Stimulated activated CD4-positive, alpha-beta T cell treated with anti-CD3 and anti-CD28 coated beads, Interleukin-4, amount 100 ng/mL, for 48 hours (primary cell): ENCODE data around the gene ZNF423.
"Not testable (repeated sequence)": the region's sequence is repeated elsewhere in the genome, so short reads cannot be mapped to it uniquely, and the experiment has no call there.

Experiments used
- DNase-seq, 2 donors: peaks; one replicate each; pipeline ENCODE4 v3.0.0-alpha.2; 2020; ENCODE audit warnings: low read depth in 2 of 2

The ZNF423 gene

GRCh38 chr16:49515016-49515565 is 340.8 kb downstream of the ZNF423 start:
- DNase-seq, result no peak

- DNase-seq, result no peak
Measured at GRCh38 chr16:49514073-49514980, 341.6 kb downstream of the ZNF423 start.

DNA sequence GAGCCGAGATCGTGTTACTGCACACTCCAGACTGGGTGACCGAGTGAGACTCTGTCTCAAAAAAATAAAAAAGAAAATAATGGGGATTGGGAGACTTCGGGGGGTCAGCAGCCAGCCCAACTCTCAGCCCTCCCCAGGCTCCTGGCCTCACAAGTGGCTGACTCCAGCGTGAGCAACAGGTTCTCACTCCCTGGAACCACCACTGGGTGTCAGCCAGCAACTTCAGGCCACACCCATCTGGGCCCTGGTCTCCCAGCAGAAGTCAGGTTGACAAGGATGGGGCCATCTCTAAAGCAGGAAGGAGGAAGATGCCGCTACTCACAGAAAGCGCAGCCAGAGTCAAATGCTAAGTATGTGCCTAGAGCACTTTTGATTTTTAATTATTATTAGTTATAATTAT is 342.9 kb downstream of the ZNF423 start:
- no peak for DNase-seq

- DNase-seq, result no peak
Measured at GRCh38 chr16:49510654-49511305, 345.1 kb downstream of the ZNF423 start.

DNA sequence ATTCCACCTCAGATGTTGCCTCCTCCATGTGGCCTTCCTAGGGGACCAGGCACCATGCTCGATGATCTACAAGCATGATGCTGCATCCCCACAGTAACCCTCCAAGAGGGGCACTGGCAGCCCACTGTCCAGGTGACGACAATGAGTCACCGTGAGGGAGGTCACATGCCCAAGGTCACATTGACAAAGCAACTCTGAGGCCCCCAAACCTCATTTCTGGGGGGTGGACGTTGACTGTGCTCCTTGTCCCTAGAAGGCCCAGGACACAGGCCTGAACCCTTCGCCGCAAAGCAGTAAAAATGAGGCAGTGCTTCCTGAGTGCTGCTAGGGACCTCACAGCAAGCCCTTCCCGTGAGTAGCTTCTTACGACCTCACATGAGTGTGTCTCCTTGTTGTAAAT is 345.8 kb downstream of the ZNF423 start:
- DNase-seq, result no peak

DNA sequence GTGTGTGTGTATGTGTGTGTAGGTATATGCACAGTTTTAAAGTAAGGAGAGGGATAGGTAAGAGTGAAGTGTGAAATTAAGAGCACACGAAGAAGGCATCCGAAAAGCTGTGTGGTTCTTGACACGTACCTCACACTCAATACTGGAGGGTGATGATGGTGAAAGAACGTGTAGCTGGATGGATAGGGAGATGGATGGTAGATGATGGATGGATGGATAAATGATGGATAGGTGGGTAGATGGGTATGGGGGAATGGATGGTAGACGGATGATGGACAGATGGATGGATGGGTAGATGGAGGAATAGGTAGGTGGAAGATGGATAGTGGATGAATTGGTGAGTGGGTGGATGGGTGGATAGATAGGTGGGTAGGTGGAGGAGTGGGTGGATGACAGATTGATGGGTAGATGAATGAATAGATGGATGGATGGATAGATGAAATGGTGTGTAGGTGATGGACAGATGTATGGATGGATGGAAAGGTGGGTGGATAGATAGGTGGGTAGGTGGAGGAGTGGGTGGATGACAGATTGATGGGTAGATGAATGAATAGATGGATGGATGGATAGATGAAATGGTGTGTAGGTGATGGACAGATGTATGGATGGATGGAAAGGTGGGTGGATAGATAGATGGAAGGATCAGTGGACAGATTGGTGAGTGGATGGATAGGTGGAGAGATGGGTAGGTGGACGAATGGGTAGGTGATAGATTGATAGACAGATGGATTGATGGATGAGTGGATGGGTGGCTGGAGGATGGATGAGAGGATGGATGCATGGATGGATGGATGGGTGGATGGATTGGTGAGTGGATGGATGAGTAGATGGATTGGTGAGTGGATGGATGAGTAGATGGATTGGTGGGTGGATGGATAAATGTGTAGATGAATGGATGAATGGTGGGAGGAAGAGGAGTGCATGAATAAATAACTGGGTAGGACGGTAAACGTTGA is 349.6 kb downstream of the ZNF423 start:
- not testable (repeated sequence) for DNase-seq

GRCh38 chr16:49505556-49505955 is 350.4 kb downstream of the ZNF423 start:
- DNase-seq, result no peak

DNA sequence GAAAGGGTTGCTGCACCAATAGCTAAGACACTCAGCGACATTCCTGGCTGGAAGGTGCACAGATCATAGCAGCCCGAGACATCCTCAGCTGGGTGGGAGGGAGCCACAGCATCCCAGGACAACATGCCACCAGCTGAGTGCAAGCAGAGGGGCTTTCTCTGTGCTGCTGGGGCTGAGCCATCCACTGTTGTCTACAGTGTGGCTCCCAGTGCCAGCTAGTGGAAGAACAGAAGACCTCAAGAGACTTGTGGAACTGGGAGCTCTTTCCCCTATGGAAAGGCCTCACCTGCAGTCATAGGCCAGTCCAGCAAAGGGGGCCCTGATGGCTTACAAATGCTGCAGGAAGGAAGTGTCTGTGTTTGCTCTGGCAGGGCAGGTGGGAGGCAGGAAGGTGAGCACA is 351.3 kb downstream of the ZNF423 start:
- no peak for DNase-seq

DNA sequence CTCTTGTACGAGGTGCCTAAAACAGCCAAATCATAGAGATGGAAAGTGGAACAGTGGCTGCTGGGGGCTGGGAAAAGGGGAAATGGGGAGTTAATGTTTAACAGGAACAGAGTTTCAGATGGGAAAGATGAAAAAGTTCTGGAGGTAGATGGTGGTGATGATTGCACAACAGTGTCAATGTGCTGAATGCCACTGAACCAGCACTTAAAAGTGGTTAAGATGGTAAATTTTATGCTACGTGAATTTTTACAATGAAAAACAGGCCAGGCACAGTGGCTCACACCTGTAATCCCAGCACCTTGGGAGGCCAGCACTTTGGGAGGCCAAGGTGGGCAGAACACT is 351.9 kb downstream of the ZNF423 start:
- DNase-seq, result no peak

GRCh38 chr16:49503256-49504022 is 352.5 kb downstream of the ZNF423 start:
- no peak for DNase-seq

GRCh38 chr16:49502136-49502881 is 353.6 kb downstream of the ZNF423 start:
- DNase-seq, result no peak

DNA sequence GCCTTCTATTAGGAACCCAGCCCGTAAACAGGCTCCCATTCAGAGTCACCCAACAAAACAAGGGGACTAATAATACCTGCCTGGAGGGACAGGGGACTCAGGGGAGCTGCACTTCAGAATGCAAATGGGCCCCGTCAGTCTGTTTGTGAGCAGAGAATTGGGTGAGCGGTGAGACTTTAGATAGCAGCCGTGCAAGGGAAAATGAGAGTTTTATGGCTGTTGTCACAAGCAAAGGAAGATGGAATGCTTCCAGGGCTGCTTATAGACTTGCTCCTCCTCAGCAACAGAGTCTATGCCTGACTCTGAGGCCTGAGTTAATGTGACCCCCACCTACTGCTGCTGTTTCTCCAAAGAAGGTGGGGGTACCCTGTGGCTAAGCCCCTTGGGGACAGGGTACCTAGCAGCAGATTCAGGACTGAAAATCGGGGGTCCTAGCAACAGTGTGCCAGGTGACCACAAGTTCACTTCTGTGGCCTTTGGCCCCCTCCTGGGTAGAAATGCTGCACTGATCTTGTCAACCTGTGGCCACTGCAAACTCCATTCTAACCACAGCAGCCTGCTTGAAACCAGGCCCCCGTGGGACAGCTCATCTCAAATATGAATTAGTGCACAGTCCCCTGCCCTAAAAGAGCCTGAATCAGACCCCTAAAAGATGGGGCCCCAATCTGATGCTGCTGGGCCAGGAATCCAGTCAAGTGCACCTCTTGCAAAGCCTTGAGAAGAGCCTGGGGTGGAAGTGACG is 355.9 kb downstream of the ZNF423 start:
- DNase-seq, result no peak

DNA sequence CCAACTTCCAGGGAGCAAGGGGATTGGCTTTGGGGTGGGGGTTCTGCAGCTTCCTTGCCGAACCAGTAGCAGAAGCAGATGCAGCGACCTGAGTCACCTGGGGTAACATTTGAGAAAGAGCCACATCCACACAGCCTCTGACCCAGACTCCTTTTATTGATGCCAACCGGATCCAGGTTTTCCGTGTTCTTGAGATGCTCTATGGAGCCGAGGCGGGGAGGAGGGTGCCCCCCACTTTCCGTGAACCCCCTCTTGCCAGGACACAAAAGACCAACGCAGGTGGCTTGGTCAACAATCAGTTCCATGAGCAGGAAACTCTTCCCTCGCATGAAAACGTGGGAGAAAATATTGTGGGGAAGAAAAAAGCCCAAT is 356.5 kb downstream of the ZNF423 start:
- no peak for DNase-seq

- no peak for DNase-seq
Measured at GRCh38 chr16:49498666-49499413, 357.1 kb downstream of the ZNF423 start.

GRCh38 chr16:49498264-49498663 is 357.6 kb downstream of the ZNF423 start:
- no peak for DNase-seq

DNA sequence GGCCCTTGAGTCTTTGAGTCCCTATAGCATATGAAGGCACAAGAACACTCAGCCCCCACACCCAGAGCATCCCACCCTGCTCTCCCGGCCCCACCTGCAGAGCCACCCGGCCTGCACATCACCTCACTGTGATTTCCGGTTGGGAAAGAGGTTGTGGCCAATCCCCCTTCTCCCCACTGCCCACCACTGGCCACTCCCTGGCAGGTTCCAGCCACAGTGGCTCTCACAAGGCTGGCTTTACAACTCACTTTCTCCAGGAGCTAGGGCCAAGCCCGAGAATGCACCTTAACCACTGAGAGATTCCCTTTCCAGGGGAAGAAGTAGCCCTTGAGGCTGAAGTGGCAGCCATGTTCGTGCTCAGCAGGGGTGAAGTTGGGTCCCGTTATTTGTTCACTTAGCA is 358.4 kb downstream of the ZNF423 start:
- no peak for DNase-seq

DNA sequence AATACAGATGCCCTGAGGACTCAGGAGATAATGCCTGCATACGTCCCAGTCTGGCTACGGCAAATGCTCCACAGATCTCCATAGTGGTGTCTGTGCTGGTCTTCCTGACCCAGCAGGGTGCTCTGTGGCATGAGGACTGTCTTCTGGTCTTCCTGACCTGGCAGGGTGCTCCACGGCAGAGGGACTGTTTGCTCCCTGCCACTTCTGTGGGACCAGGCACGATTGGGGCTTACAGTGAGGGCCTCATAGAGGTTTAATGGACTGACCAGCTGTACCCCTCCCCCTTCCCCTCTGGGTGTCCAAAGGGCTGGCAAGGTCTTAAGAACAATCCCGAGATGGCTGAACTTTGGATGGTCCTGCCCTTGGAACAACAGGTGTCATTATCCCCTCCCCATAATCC is 359.3 kb downstream of the ZNF423 start:
- DNase-seq, result no peak

DNA sequence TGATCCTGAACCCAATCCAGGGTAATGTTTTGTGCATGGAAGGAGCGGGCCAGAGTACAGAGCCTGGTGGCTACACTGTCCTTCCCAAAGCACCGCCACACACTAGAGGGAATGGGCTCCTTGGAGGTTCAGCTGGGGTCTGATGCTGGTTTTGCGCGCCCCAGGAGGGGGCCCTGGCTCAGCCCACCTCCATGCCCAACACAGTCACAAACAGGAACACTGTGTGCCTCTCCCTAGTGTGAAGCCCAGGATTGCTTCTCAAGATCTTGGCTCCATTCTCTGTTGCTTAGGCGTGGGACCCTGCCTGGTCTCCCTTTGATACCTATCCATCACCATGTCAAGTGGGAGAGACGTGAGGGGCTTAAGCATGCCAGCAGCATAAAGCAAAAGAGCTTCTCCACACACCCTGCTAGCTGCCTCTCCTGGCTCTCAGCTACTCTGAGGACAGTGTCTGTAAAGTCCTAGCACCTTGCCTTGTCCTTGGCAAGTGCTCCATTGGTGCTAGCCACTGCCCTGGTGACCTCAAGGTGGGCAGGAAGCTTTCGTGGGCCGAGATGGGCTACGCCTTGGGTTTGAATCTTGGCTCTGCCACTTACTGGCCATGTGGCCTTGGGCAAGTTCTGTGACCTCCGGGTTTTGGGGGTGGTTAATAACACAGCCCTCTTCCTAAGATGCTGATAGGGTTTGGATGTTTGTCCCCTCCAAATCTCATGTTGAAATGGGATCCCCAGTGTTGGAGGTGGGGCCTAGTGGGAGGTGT is 360.1 kb downstream of the ZNF423 start:
- DNase-seq, result no peak
